ENCODE data around the gene GPR171. TPM values are rescaled to one million over a fixed set of nuclear protein-coding genes. Genes with fewer than 3 reads are reported as not detected.

GPR171 gene
- polyA plus RNA-seq, 1 experiment = not detected

DNA sequence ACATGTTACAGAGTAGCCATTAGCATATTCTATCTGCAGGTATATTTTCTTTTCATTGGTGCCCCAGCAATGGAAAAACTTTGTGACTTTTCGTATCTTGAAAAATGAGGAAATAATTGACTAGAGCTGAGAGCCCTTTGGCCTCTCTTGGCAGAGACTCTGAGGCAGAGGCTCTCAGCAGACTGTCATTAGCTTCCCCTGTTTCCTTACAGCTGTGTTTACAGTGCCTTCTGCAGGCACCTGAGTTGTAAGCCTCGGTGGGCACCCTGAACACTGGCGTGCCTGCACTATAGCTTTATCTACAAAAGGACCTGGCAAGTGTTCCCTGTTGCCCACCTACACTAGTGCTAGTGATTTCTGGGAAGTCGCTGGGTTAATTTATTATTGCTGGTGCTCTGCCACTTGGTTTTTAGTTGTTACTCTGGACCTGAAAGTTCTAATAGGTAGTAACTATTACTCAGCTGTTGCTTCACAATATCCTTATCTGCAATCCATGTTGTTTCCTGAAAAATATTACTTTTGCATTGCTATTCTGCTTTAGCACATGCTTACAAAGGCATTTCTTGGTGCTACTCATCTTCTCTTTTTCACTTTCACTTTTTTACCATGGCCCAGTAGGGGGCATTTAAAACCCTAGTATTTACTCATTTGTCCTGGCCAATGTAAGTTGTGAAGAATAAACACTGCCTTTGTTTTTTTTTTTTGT is 7.8 kb upstream of the GPR171 start:
- no peak overlapping the region for H3K27ac ChIP-seq (ENCODE audit: low read depth, low read length)
- TF ChIP-seq, protein P1, sequence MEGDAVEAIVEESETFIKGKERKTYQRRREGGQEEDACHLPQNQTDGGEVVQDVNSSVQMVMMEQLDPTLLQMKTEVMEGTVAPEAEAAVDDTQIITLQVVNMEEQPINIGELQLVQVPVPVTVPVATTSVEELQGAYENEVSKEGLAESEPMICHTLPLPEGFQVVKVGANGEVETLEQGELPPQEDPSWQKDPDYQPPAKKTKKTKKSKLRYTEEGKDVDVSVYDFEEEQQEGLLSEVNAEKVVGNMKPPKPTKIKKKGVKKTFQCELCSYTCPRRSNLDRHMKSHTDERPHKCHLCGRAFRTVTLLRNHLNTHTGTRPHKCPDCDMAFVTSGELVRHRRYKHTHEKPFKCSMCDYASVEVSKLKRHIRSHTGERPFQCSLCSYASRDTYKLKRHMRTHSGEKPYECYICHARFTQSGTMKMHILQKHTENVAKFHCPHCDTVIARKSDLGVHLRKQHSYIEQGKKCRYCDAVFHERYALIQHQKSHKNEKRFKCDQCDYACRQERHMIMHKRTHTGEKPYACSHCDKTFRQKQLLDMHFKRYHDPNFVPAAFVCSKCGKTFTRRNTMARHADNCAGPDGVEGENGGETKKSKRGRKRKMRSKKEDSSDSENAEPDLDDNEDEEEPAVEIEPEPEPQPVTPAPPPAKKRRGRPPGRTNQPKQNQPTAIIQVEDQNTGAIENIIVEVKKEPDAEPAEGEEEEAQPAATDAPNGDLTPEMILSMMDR (IDR thresholded peaks at IDR 0.05; ENCODE audit: low read depth, low read length) = peak; percentile 22; the same call in 1 of the 2 replicates

DNA sequence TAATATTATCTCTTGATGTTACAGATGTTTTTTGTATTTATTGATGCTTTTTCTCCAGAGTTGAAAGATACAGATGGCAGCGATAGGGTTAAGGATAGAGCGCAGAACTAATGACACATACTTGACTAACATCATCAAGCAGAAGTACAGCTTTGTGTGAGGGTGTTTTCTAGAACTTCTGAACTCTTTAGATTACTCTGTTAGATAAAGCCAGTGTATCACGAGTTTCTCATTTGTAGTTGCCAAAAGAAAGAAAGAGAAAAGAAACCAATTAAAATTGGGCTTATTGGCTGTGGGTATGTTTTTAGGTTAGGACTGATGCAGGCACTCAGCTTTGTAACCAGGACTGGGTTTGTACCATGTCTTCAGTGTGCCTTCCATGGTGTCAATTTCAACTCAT is 6.6 kb upstream of the GPR171 start:
- TF ChIP-seq, protein P1 (IDR thresholded peaks at IDR 0.05; ENCODE audit: low read depth, low read length) = no peak
- Histone ChIP-seq H3K27me3 (ENCODE audit: control insufficient read depth, insufficient read depth, low read length) (no peaks in the 10 kb centered on the region), H3K4me3 (ENCODE audit: low read depth, low read length) (no peak overlapping the region), H3K9me3 (ENCODE audit: control insufficient read depth, insufficient read depth, low read length) (no peaks in the 10 kb centered on the region), H3K27ac (ENCODE audit: low read depth, low read length) (no peak overlapping the region)
- DNase-seq (ENCODE audit: low read depth, low spot score) = no peak
- POLR2A ChIA-PET = no interaction called here
- CTCF ChIA-PET = interaction anchor here (1.3 kb wide), 1 partner anchor 41 kb away, joined by 3 read pairs; no protein-coding TSS in a partner anchor

More for the DNA sequence above, 7.8 kb upstream of the GPR171 start:
- ChIA-PET POLR2A (no interaction called here), CTCF (interaction anchor here (0.6 to 1.6 kb wide), 9 partner anchors 13 to 718 kb away, joined by 3 to 12 read pairs (median 4); no protein-coding TSS in a partner anchor)
- Histone ChIP-seq H3K27me3 (ENCODE audit: control insufficient read depth, insufficient read depth, low read length) (no peaks in the 10 kb centered on the region), H3K9me3 (ENCODE audit: control insufficient read depth, insufficient read depth, low read length) (no peaks in the 10 kb centered on the region), H3K4me3 (ENCODE audit: low read depth, low read length) (no peak overlapping the region)
- no peak for DNase-seq (ENCODE audit: low read depth, low spot score)

DNA sequence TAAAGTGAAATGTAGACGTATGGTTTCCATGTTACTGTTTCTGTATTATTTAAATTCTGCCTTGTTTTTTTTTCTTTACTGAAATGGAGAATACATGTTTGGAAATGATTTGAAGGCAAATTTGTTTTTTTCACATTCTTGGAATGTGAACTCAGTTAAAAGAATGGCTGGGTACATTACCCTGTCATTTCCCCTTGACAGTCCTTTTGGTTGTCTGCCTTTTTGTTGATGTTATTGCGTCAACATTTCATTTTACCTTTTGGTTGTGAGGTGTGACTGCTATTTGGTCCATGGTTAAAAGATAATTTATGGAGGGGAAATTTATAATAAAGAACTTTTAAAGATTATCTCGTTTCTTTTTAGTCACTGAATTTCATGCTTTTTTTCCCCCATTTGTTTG is 3.2 kb upstream of the GPR171 start:
- TF ChIP-seq, protein P1 (IDR thresholded peaks at IDR 0.05; ENCODE audit: low read depth, low read length) = no peak
- Histone ChIP-seq H3K4me3 (ENCODE audit: low read depth, low read length) (no peak overlapping the region), H3K9me3 (ENCODE audit: control insufficient read depth, insufficient read depth, low read length) (no peaks in the 10 kb centered on the region), H3K27me3 (ENCODE audit: control insufficient read depth, insufficient read depth, low read length) (no peaks in the 10 kb centered on the region), H3K27ac (ENCODE audit: low read depth, low read length) (no peak overlapping the region)
- no peak for DNase-seq (ENCODE audit: low read depth, low spot score)
- ChIA-PET POLR2A (no interaction called here), CTCF (interaction anchor here (1.8 kb wide), 1 partner anchor 76 kb away, joined by 5 read pairs; no protein-coding TSS in a partner anchor)

DNA sequence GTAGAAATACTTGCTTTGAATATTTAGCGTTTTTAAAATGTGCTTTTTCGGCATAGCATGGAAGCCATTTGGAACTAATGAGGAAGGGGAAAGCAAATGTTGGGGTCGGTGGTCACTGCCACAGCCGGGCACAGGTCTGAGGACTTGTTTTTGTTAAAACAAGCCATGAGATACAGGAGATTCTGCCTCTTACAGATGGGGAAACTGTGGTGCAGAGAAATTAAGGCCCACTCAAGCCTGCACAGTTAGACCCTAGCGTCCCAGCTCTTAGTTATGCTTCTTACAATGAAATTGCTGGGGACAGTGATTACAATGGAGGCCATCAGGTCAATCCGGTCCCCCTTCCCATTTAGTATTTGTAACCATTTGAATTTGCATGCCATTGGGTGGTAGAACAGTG is 2.5 kb upstream of the GPR171 start:
- POLR2A ChIA-PET = no interaction called here
- CTCF ChIA-PET = interaction anchor here (1.8 kb wide), 1 partner anchor 77 kb away, joined by 5 read pairs; no protein-coding TSS in a partner anchor
- TF ChIP-seq, protein P1 (IDR thresholded peaks at IDR 0.05; ENCODE audit: low read depth, low read length) = no peak
- DNase-seq (ENCODE audit: low read depth, low spot score) = no peak
- Histone ChIP-seq H3K9me3 (ENCODE audit: control insufficient read depth, insufficient read depth, low read length) (no peaks in the 10 kb centered on the region), H3K4me3 (ENCODE audit: low read depth, low read length) (no peak overlapping the region), H3K27ac (ENCODE audit: low read depth, low read length) (no peak overlapping the region), H3K27me3 (ENCODE audit: control insufficient read depth, insufficient read depth, low read length) (no peaks in the 10 kb centered on the region)

Data from AG04450 (cell line).